ENCODE results near the gene PLXNA4.

Gene PLXNA4

DNA sequence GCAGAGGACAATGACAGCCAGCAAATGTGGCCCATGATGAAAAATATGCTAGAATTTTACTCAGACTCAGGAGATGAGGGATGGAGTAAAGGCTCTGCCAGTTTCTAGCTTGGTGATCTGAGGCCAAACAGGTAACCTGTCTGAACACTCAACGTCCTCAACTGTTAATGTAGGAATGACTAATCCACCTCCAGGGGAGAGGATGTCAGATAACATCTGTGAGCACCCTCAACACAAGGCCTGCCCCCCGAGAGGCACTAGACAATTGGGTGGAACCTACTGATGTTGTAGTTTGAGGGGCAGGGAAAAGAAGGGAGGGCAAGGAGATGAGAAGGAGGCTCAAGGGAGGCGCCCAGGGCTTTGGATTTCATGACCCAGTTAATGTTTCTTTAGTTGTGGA, 445.1 kb downstream of the PLXNA4 start:
- CTCF ChIA-PET, result no interaction called here
- POLR2A ChIA-PET, result no interaction called here
- TF ChIP-seq CTCF (IDR thresholded peaks at IDR 0.05; ENCODE audit: control extremely low read depth, extremely low read depth, low read depth, missing control alignments), result no peak
- no peak for DNase-seq (ENCODE audit: extremely low spot score)

DNA sequence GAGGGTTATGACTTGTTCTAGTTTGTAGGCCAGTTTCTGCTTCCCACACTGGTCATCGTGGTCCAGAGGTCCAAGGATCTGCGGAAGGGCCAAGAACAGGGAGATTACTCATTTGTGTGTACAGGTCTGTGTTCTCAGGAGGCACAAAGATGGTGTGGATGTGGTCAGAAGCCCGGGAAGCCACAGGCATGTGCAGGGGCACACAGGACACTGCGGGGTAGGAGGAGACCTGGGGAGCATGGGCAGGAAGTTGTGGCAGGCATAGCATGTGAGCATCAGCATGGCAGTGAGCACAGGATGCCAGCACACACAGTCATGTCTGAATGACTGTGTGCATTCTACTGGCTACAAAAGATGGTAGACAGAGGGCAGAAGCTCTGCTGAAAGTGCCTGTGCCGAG, 445.8 kb downstream of the PLXNA4 start:
- CTCF ChIA-PET, result no interaction called here
- no peak for TF ChIP-seq CTCF (IDR thresholded peaks at IDR 0.05; ENCODE audit: control extremely low read depth, extremely low read depth, low read depth, missing control alignments)

DNA sequence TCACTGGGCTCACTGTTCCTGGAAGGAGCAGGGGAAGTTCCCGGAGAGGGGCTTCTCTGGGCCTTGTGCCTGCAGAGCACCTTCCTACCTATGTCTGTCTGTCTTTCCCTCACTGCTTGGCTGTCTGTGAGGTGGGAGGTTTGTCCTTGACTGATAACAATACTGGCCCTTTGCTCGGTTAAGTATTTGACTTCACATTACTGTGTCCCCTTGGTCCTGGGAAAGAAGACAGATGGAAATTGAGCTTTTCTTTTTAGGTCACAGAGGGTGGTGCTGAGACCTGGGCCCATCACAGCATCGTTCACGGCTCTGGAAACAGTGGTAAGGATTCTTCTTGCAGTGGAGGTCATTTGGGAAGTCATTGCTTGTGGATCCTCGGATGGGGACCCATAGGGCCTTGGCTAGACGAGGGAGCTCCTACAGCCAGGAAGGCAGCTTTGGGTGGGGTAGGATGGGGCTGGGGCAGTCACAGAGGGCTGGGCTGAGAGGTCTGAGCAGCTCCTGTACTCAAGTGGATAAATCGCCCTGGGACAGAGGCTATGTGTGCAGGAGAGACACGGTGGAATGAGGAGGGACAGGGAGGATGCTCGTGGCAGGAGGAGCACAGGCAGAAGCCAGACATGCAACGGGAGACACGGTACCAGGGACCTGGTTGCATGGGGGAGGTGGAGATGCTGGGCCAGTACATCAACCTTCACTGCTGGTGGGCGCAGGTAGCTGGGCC, 450.2 kb downstream of the PLXNA4 start:
- CTCF ChIA-PET, result no interaction called here
- POLR2A ChIA-PET, result no interaction called here
- DNase-seq (ENCODE audit: extremely low spot score), result no peak
- TF ChIP-seq CTCF (IDR thresholded peaks at IDR 0.05; ENCODE audit: control extremely low read depth, extremely low read depth, low read depth, missing control alignments), result no peak

More for the DNA sequence above, 445.8 kb downstream of the PLXNA4 start:
- POLR2A ChIA-PET, result no interaction called here
- DNase-seq (ENCODE audit: extremely low spot score), result no peak

DNA sequence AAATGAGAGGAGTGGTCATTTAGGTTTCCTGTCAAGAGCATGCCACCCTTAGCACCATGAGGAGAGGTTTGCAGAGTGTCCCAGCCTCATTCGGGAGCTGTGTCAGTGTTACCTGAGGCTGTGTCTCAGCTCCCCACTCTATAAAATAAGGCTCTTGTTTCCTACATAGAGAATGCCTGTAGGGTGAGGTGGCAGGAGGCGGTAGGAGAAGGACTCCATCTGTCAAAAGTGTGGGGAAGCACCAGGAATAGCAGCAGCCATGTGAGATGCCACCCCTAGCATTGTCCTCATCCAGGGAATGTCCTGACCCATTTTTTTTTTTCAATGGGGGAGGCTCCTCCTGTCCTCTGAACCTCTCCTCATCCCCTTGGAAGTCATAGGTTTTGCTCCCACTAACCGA, 451.2 kb downstream of the PLXNA4 start:
- ChIA-PET CTCF (no interaction called here), POLR2A (interaction anchor here (0.6 kb wide), 1 partner anchor 40 kb away, joined by 4 read pairs; no protein-coding TSS in a partner anchor)

DNA sequence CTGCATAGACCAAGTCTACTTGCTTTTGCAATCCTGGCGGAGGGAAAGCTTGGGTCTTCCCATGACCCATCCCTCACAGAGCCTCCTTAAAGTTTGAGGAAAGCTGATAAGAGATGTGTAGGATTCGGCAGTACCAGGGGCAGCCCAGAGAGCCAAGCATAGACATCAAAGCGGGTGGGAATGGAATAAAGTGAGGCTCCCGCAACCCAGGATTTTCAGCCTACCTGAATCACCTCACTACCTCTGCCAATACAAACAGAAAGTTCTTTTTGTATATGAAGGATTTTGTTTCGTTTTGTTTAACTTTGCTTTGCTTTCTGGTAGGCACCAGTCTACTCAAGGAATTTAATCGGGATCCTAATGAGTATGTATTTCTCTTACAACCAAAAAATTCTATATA, 451.7 kb downstream of the PLXNA4 start:
- no peak for TF ChIP-seq CTCF (IDR thresholded peaks at IDR 0.05; ENCODE audit: control extremely low read depth, extremely low read depth, low read depth, missing control alignments)
- POLR2A ChIA-PET, result no interaction called here
- CTCF ChIA-PET, result no interaction called here

More for the DNA sequence above, 451.2 kb downstream of the PLXNA4 start:
- TF ChIP-seq CTCF (IDR thresholded peaks at IDR 0.05; ENCODE audit: control extremely low read depth, extremely low read depth, low read depth, missing control alignments), result no peak
- no peak for DNase-seq (ENCODE audit: extremely low spot score)

DNA sequence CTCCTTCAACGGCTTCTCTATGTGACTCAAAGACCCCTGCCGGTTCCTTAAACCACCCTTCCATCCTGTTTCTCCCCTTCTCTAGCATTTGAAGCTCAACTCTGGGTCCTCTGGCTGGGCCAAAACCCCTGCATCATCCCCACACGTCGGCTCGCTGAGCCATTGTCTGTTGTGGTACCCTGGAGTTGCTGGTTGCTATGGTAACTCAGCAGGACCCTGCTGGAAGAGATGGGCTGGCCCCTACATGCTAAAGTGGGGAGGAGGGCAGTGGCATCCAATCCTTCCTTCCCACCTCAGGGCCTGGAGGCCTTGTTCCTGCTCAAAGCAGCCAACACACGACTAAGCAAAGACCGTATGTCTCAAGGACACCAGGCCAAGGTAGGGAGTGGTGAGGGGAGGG, 452.5 kb downstream of the PLXNA4 start:
- ChIA-PET CTCF (no interaction called here), POLR2A (no interaction called here)
- DNase-seq (ENCODE audit: extremely low spot score), result no peak
- no peak for TF ChIP-seq CTCF (IDR thresholded peaks at IDR 0.05; ENCODE audit: control extremely low read depth, extremely low read depth, low read depth, missing control alignments)

More for the DNA sequence above, 451.7 kb downstream of the PLXNA4 start:
- no peak for DNase-seq (ENCODE audit: extremely low spot score)
